ENCODE results near the gene P2RX5.

GRCh38 chr17:3704931-3705717, 9.2 kb upstream of the P2RX5 start:
- no peak for TF ChIP-seq CTCF (IDR thresholded peaks at IDR 0.05; ENCODE audit: extremely low read depth in 1 of 2, insufficient read depth in 1 of 2, low read depth in 1 of 2, low read length in 2 of 2)
- TF ChIP-seq POLR2A (IDR thresholded peaks at IDR 0.05; ENCODE audit: low read depth, low read length) = no peak

Data from endothelial cell of umbilical vein (primary cell).